Esophagus mucosa (tissue), 1 donor: ENCODE results near the gene ATXN1. TPM values are rescaled to one million over a fixed set of nuclear protein-coding genes. Genes with fewer than 3 reads are reported as not detected.
"Not testable (repeated sequence)": the region's sequence is repeated elsewhere in the genome, so short reads cannot be mapped to it uniquely, and the experiment has no call there.

ENCODE experiments used
- ATAC-seq: fragments of 200-7000 bp; cut with Tn5 transposase; one replicate; pipeline ENCODE4 v1.9.1; 2020
- total RNA-seq: library from RNA; stranded (reverse); gene quantifications from one replicate; pipeline ENCODE4 v1.2.4, GENCODE V29; 2023
- donor health status: DM: yes; HTN: yes; CAD: no.

The ATXN1 gene
- total RNA-seq, 1 donor from 2014 or later, result 29.3 TPM

DNA sequence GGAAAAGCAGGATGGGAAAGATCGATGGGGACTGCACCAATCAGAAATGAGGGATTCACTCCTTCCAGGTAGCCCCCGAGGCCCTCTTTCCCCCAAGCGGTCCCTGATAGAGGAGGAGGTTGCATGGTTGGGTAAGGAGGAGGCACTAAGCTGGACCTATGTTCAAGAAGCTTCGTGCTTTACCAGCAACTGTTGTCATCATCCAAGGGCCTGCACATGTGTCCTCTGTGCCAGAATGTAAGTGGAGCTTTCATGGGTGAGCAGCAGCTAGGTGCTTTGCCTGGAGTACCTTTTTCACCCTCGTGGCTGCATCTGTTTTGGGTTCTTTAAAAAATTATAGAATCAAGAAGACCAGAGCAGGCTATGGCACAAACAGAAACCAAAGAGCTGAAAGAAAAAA, 468.8 kb downstream of the ATXN1 start:
- no peak for ATAC-seq

DNA sequence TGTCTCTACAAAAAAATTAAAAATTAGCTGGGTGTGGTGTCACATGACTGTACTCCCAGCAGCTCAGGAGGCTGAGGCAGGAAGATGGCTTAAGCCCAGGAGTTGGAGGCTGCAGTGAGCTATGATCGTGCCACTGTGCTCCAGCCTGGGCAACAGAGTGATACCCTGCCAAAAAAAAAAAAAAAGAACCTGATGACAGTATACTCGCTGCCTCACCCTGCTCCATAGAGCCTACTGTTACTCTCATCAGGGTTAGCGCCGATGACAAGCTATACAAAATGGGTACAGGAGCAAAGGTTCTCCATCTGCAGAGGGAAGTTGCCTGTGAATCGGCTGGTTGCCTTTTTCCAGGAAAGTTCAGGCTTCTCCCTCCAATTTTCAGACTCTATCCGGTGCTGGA, 469.5 kb downstream of the ATXN1 start:
- no peak for ATAC-seq

DNA sequence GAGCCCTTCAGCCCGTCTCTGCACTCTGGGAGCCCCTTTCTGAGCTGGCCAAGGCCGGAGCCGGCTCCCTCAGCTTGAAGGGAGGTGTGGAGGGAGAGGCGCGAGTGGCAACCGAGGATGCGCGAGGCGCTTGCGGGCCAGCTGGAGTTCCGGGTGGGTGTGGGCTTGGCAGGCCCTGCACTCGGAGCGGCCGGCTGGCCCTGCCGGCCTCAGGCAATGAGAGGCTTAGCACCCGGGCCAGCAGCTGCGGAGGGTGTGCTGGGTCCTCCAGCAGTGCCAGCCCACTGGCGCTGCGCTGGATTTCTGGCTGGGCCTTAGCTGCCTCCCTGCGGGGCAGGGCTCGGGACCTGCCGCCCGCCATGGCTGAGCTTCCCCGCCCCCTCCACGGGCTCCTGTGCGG, 473.1 kb downstream of the ATXN1 start:
- no peak for ATAC-seq

DNA sequence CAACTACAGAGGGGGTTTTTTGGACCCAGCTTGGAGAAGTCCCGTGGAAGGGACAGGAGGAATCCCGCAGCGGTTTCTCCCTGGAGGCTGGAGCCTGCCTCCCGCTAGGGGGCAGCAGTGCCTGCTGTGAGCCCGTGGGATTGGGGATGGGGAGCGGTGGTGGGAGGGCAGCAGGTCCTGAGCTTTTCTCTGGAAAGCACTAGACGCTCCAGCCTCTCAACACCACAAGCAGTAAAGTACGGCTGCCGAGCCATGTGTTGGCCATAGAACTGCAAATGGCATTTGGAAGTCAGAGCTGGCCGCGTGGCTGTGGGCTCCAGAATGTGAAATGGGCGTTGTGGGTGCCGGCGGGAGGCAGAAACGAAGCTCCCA, 475.1 kb downstream of the ATXN1 start:
- peak; percentile 42 for ATAC-seq

DNA sequence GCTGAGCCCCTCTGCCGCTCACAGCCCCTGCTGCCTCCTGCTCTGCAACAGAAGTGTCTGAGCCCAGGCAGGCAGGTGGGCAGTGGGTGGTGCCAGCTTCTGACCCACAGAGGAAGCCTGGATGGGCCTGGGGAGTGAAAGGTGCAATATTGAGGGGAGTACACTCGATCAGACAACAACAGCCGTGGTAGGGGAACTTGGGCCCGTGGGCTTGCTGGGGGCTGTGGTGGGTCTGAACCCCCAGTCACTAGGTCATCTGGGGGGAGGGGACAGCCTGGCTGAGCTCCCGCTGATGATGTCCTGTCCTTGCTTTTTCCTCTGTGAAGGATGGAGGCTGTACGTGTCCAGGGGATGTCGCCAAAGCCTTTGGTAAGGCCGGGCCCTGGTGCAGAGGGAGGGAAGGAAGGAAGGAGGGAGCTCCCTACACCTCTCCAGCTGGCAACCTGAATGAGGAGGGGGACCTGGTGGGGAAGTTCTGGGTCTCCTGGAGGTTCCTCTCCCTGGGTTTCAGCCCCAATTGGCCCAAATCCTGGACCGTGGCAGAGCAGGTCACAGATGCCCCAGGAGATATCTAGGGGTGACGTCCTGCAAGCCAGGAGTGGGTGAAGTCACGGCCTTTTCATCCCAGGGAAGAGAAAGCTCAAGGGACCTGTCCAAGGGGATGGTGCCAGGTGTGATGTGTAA, 475.7 kb downstream of the ATXN1 start:
- no peak for ATAC-seq

DNA sequence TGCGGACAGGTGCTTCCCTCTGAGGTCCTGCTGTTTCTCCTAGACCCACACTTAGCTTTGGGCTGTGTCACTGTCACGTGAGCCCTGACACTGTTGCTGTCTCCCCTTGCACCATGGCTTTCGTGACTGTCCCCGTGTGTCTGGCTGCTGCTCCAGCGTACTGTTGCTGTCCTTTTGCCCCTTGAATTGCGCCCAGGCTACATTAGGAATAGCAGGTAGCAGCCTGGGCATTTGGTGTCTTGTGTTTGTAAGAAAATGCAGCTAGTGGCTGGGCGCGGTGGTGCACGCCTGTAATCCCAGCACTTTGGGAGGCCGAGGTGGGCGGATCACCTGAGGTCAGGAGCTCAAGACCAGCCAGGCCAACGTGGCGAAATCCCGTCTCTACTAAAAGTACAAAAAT, 476.8 kb downstream of the ATXN1 start:
- no peak for ATAC-seq

DNA sequence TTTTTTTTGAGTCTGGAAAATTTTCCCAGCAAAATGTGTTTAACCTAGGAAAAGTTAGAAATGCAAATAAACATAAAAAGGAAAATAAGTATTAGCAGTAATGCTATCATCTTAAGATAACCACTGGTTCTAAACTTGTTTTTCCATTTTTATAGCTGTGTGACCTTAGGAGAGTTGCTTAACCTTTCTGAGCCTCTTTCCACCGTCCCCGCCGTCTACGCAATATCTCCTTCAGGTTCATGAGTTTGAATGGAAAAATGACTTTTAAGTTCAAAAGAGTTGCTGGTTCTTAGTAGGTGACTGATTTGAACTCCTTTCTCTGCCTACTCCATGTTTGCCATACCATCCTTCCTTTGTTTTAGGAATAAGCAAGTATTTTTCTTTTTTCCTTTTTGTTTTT, 478.9 kb downstream of the ATXN1 start:
- no peak for ATAC-seq

DNA sequence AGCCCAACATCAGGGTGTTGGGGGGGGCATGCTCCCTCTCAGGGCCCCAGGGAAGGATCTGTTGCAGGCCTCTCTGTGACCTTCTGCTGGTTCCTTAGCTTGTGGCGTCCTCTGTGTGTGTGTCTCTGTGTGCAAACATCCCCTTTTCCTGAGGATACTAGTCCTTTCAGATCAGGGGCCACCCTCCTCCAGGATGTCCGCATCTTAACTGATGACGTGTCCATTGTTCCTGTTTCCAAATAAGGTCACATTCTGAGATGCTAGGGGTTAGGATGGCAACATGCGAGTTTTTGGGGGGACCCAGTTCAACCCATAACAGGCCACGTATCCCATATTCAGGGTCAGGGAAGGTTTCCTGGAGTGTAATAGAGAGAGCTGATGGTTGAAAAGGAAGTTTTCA, 482.0 kb downstream of the ATXN1 start:
- ATAC-seq, result no peak

DNA sequence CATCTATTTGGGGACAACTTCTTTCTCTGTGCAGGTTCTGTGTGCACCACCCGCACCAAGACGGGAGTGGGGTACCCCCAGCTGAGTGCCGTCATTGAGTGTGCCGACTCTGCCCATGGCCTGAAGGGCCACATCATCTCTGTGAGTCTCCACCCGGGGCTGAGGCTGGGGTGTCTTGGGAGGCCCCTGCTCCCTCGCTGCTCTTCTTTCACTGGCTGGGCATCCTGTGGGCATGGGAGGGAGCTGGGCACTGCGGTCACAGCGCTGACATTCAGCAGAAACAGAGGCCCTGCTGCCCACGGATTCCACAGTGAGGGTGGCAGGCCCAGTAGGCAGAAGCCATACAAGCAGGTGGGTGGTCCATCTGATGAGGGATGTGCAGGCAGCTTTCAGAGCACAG, 482.5 kb downstream of the ATXN1 start:
- ATAC-seq, result no peak

DNA sequence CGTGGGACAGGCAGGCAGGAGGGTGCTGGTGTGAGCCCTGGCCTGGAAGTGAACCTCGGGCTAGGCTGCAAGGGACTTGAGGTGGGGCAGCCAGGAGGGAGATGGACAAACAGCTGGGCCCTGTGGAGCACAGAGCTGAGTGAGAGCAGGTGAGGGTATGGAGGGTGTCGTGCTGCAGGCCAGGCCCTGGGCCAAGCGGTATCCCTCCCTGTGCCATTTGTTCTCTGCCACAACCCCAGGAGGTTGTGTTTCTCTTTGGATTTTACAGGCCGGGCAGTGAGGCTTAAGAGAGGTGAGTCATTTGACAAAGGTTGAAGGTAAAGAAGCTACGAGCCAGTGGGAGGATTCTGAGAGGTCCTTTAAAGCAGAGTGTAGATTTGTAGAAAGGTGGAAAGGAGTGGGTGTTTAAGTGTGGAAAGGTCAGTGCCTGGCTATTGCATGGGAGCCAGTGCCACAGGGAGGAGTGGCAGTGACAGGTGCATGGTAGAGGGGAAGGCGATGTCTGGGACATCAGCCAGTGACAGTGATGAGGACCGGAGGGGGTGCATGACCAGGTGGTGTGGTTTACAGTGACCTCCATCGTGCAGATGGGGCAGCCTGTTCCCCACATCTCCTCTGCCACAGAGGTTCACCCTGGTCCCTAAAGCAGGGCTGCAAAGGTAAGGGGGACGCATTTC, 483.1 kb downstream of the ATXN1 start:
- peak; percentile 41 for ATAC-seq

DNA sequence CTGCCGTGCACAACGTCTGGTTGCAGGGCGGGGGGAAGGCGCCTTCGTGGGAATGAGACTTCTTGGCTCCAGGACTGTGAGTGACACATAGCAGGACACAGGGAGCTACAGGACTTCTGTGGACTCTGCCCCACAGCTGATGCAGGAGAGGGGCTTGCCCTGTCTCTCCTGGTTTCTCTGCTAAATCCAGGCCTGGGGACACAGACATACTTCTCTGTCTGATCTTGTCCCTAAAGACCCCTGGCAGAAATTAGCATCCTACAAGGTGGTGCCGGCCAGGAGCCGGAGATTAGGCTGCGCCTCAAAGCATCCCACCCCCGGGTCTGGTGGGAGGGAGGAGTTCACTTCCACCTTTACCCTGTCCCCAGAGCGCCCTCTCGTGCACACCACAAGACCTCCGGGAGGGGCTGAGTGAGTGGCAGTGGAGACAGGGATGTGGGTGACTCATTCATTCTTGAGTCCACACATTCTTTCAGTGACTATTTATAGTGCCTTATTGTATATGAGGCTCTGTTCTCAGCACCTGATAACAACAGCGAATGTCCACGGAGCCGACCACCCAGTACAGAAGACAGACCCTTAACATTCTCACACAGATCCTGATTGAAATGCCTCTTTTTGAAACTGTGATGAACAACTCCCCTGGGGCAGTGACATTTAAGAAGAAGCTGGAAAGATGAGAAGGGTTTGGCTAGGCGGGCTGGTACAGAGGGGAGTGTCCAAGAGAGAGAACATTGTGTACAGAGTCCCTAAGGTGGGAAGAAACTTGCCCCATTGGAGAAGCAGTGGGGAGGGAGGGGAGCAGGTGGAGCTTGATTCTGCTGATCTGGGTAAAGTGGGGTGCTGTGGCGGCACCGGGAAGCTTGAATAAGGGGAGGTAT, 483.9 kb downstream of the ATXN1 start:
- peak; percentile 89 for ATAC-seq

DNA sequence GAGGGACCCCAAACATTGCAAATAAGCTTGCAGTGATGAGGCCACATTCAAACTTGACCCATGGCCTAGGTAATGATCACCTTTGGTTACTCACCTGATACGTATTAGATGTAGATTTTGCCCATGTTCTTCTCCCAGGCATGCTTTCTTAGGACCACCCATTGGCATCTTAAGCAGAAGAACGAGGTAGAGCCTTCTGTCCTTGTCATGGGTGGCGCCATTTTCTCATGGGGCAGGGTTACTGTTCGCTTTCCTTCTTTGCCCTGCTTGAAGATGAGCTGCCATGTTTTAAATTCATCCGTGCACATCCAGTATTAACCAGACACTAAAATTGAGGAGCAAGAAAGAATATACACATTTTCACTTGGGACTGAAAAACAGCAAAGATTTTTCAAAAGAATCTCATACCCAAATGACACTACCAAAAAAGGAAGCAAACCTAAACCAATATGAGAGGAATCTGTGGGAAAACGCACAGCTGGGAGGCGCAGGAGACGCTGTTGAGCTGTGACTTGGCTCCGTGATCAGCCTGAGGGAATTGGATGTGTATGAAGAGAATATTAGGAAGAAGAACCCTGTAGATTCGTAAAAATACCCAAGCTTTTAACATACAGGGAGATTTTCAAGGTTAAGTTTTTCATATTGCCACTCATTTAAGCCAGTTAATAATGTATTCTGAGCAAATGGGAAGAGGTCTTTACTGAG, 486.2 kb downstream of the ATXN1 start:
- no peak for ATAC-seq

DNA sequence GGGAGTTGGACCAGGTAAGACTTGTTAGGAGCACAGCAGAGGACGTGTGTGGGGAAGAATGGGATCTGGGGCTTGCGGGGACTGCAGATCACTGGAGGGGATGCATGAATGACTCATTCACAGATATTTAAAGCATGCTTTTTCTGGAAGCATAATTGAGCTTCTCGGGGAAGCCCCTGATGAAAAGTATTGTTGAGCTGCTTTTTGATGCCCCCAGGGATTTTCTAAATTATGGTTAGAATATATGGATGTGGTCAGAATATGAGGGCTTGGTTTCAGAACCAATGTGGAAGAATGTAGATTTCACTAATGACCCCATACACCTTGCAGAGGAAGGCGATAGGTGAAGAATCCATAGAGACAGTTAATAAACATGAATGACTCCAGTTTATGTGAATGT, 486.8 kb downstream of the ATXN1 start:
- no peak for ATAC-seq

DNA sequence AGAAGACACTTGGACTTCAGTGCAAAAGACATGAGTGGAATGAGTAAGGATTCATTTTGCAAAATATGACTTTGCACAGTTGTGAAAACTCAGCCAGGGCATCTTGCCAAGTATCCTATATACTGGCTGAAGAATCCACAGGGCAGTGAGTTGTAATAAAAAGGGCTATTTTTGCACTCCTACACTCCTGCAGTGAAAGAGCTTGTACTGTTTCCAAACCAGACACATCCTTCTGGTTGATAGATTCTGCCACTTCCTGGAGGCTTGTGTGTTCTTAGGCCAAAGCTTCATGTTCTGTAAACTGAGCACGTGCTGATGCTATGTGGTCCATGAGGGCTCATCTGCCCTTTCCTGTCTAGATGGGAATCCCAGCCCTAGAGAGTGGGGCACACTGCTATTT, 488.0 kb downstream of the ATXN1 start:
- ATAC-seq, result no peak

DNA sequence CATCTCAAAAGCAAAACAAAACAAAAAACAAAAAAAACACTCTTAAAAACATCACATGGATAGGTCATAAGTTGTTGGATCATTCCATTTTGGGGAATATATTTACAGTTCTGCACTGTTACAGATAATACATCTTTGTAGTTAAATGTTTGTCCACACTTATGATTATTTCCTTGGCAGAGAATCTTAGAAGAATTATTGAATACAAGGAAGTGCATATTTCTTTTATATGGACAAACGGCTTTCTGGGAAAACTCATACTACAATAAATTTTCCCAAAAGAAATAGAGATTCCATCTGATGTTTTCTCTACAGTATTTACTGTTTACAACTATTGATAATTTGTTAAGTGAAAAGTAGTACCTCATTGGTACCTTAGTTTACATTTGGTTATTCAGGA, 489.1 kb downstream of the ATXN1 start:
- no peak for ATAC-seq

DNA sequence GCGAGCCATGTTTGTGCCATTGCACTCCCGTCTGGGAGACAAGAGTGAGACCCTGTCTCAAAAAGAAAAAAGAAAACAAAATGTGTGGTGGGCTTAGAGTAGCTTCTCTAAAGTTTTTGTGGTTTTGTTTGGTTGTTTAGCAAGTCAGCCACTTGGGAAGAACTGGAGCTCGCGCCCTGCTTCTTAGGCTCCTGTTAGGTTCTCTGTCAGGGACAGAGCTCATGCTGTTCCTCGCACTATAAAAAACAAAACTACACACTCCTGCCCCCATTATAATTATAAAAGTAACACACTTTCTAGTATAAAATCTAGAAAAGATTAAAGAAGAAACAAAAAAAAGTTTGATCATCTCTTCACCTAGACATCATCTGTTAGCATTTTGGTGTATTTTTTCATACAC, 489.8 kb downstream of the ATXN1 start:
- no peak for ATAC-seq

DNA sequence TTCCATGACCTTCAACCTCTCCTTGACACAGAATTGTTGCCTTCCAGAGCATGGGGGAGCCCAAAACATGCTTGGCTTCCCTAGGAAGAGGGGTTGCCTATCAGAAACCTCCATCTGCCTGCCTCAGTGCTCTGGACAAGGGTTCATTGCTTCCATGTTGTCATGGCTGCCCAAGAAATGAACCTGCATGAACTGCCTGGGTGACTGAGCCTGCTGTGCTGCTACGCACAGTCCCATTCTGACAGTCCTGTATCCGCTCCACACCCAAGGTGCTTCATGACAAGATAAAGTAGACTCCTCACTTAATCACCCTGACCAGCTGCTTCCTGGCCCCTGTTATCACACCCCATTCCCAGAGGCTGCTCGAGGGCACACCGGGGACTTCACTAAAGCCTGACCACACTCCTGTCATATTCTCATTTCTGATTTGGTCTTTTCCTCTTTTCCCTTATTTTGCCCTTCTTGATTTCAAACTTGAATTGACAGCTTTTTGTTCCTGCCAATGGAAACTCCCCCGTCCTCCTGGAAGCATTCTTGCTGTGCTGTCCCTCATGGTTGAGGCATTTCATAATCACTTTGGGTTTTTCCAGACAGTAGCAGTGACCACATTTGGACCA, 491.0 kb downstream of the ATXN1 start:
- no peak for ATAC-seq

DNA sequence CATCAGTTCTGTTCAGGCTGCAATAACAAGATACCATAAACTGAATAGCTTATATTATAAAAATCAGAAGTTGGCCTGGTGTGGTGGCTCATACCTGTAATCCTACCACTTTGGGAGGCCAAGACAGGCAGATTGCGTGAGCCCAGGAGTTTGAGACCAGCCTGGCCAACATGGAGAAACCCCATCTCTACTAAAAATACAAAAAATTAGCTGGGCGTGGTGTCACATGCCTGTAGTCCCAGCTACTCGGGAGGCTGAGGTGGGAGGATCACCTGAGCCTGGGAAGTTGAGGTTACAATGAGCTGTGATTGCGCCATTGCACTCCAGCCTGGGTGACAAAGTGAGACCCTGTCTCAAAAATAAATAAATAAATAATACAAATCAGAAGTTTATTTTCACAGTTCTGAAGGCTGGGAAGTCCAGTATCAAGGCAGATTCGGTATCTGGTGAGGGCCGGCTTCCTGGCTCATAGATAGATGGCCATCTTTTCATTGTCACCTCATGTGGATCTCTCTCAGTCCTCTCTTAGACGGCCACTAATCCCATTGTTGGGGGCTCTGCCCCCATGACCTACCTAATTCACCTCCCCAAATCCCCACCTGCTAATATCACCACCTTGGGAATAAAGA, 491.7 kb downstream of the ATXN1 start:
- ATAC-seq, result not testable (repeated sequence)

DNA sequence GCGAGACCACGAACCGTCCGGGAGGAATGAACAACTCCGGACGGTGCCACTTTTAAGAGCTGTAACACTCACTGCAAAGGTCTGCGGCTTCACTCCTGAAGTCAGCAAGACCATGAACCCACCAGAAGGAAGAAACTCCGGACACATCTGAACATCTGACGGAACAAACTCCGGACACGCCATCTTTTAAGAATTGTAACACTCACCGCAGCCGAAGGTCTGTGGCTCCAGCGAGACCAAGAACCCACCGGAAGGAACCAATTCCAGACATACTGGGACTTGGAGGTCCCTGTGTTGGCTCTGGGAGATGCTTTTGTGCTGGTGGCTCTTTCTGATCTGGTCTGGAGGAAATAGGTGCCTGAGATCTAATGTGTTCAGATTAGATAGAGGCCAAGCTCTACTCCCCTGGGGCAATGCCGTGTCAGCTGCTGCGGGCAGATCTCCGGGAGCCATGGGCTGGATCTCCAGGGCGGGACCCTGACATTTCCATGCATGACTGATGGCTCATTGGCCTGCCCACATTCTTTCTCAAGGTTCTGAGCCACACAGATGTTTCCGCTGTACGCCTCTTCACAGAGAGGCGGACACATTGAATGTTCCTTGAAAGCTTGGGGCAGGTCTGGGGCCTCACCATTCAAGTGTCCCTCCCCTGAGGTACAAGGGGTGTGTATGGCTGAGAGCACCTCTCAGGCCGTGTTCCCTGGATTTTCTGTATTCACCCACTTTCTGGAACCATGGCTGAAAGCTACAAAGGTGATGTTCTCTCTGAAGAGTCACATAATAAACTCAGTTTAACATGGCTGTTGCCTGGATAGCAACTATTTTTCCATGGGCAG, 493.6 kb downstream of the ATXN1 start:
- ATAC-seq, result no peak

DNA sequence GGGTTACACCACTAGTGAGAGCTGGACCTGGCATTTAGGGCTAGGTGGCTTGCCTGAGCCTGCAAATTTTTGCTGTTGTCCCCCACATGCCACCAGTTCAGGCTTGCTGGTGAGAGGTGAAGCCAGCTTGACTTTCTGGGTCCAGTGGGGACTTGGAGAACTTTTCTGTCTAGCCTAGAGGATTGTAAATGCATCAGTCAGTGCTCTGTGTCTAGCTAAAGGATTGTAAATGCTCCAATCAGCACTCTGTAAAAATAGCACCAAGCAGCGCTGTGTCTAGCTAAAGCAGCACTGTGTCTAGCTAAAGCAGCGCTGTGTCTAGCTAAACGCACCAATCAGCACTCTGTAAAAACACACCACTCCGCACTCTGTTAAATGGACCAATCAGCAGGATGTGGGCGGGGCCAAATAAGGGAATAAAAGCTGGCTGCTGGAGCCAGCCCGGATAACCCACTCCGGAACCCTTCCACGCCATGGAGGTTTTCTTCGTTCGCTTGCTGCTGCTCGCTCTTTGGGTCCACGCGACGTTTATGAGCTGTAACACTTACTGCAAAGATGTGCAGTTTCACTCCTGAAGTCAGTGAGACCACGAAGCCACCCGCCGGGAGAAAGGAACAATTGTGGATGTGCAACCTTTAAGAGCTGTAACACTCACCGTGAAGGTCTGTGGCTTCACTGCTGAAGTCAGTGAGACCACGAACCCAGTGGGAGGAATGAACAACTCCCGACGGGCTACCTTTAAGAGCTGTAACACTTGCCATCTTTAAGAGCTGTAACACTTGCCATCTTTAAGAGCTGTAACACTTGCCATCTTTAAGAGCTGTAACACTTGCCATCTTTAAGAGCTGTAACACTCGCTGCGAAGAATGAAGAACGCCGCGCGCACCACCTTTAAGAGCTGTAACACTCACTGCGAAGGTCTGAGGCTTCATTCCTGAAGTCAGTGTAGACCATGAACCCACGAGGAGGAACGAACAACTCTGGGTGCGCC, 495.6 kb downstream of the ATXN1 start:
- no peak for ATAC-seq
